LNCaP clone FGC (cell line): Measurements from ENCODE around the gene ABHD12B.

Experiments used
- DNase-seq: peaks from one replicate; pipeline ENCODE4 v3.0.0-alpha.2; 2011; ENCODE audit warnings: low read depth
- H3K4me3 ChIP-seq: 2 replicates; pipeline ENCODE4 v1.5.1; 2011; ENCODE audit warnings: mild to moderate bottlenecking, low read depth, low read length, control low read depth
- CTCF ChIP-seq: IDR thresholded peaks from 2 replicates; pipeline ENCODE4 v1.5.1; 2012; ENCODE audit warnings: mild to moderate bottlenecking; ENCODE audit not compliant: control insufficient read depth, insufficient read depth; ENCODE audit errors: extremely low read depth

Gene ABHD12B

GRCh38 chr14:50951032-50951431 is 79.2 kb downstream of the ABHD12B start:
- no peak overlapping the region for H3K4me3 ChIP-seq
- no peak for TF ChIP-seq CTCF
- DNase-seq, result no peak

- DNase-seq, result no peak
- TF ChIP-seq CTCF, result no peak
- no peak overlapping the region for H3K4me3 ChIP-seq
Measured at GRCh38 chr14:50953502-50953901, 81.6 kb downstream of the ABHD12B start.
